DMS153 (cell line): ENCODE results near the gene EPB41L4B.
A peak's percentile ranks its signal among the peaks of the same experiment; 100 is the strongest.
"Not testable (repeated sequence)": the region's sequence is repeated elsewhere in the genome, so short reads cannot be mapped to it uniquely, and the experiment has no call there.

ENCODE experiments used
- DNase-seq: peaks from one replicate; lab custom pipeline; 2025; lab: John Stamatoyannopoulos, UW

EPB41L4B gene

GRCh38 chr9:109320742-109321448 lies at the start of gene EPB41L4B:
Gene EPB41L4B, minus strand, starts transcription at chr9:109321059. Its CDS starts 613 bp downstream, at chr9:109320446.
- DNase-seq = peak; percentile 92

- DNase-seq = no peak
Observed at GRCh38 chr9:109369285-109369684, 48.4 kb upstream of the EPB41L4B start.

- DNase-seq = no peak
Observed at GRCh38 chr9:109360771-109361170, 39.9 kb upstream of the EPB41L4B start.

GRCh38 chr9:109358968-109359603 lies 38.2 kb upstream of the EPB41L4B start:
- not testable (repeated sequence) for DNase-seq

DNA sequence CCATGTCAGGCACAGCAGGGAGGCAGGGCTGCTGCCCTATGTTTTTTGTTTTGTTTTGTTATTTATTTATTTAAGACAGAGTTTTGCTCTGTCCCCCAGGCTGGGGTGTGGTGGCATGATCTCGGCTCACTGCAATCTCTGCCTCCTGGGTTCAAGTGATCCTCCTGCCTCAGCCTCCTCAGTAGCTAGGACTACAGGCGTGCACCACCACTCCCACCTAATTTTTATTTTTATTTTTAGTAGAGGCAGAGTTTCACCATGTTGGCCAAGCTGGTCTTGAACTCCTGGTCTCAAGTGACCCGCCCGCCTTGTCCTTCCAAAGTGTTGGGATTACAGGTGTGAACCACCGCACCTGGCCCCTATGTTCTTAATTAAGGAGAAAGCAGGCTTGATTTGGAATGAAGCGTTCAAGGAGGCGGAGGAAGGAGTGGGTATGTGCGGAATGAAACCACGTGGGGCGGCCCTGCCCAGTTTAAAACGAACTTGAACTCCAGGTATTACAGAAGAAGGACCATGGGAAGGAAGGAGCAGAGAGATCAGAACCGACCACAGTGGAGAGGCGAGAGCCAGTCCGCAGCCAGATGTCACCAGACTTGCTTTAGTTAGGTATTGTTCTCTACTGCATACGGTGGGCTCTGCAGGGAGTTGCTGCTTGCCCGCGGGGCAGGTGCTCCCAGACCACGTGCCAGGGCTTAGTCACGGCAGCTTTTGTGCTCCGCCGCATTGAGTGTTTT lies 34.9 kb upstream of the EPB41L4B start:
- peak; percentile 25 for DNase-seq

DNA sequence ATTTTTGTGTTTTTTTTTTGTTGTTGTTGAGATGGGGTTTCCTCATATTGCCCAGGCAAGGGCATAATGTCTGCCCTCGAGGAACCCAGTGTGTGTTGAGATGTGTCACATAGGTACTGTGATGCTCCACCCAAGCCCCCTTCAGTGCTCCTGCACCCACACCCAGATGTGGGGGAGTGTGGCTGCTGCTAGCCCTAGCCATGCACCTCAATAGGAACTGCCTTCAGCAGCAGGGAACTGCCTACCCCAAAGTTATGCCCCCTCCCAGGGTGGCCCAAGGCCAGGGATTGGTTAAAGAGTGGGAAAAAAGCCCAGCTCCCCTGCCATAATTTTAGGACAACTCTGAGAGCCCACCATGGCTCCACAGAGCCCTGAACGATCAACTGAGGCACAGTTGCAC lies 33.3 kb upstream of the EPB41L4B start:
- DNase-seq = no peak

GRCh38 chr9:109351032-109351431 lies 30.2 kb upstream of the EPB41L4B start:
- no peak for DNase-seq

GRCh38 chr9:109349421-109349846 lies 28.6 kb upstream of the EPB41L4B start:
- peak; percentile 46 for DNase-seq

- no peak for DNase-seq
Observed at GRCh38 chr9:109346904-109347303, 26.0 kb upstream of the EPB41L4B start.

GRCh38 chr9:109344866-109345265 lies 24.0 kb upstream of the EPB41L4B start:
- DNase-seq = no peak

DNA sequence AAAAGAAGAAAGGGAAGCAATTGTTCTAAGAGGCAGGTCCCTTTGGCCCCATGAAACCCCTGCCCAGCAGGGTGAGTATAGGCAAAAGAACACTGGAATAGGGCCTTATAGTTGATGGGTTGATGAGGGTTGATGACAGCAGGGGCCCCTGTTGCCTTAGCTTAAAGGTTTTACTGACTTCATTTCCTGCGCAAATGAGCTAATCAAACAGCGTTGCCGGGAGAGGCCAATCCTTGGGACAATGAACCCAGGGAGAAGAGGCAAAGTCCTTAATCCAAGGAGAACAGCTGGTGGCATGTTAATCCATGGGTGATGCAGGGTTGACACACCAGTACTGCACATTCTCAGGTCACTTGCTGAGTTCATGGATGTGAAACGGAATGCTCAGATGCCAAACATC lies 22.0 kb upstream of the EPB41L4B start:
- peak; percentile 52 for DNase-seq

DNA sequence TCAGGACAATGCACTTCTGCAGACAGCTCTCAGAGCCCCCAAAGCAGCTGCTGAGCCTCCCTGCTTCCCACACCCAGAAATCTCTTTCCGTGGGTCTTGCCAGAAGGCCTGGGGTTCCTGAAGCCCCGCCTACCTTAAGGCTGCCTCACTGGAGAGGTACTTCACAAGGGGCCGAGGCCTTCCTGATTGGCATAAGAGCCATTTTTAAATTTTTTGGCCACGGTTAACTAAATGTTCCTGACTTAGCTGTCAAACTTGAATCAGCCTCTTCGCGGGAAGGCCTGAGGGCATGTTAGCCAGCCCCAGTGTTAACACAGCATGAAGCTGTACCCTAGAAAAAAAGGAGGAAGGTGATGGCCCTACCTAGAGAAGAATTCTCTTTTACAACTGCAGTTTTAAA lies 20.7 kb upstream of the EPB41L4B start:
- DNase-seq = no peak

GRCh38 chr9:109340979-109341378 lies 20.1 kb upstream of the EPB41L4B start:
- not testable (repeated sequence) for DNase-seq

- no peak for DNase-seq
Observed at GRCh38 chr9:109336409-109336808, 15.6 kb upstream of the EPB41L4B start.

GRCh38 chr9:109335929-109336328 lies 15.1 kb upstream of the EPB41L4B start:
- DNase-seq = no peak

DNA sequence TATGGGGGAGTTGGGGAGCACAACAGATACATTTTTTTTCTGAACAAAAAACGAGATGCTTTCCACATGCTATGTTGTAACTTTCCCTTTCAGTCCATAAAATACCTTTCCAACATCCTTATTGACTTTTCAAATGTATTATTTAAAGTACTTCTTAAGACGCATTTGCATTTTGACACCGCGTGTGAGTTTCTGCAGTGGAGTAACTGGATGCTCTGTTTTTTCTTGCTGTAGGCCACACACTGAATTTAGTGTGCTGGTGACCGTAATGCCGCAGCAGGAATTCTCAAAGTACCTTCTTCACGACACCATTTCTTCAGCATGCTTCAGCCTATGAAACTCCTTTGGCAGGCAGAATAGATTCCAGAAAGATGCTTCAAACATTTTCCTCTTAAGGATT lies 14.3 kb upstream of the EPB41L4B start:
- no peak for DNase-seq

- DNase-seq = peak; percentile 75
Observed at GRCh38 chr9:109331353-109331752, 10.5 kb upstream of the EPB41L4B start.

DNA sequence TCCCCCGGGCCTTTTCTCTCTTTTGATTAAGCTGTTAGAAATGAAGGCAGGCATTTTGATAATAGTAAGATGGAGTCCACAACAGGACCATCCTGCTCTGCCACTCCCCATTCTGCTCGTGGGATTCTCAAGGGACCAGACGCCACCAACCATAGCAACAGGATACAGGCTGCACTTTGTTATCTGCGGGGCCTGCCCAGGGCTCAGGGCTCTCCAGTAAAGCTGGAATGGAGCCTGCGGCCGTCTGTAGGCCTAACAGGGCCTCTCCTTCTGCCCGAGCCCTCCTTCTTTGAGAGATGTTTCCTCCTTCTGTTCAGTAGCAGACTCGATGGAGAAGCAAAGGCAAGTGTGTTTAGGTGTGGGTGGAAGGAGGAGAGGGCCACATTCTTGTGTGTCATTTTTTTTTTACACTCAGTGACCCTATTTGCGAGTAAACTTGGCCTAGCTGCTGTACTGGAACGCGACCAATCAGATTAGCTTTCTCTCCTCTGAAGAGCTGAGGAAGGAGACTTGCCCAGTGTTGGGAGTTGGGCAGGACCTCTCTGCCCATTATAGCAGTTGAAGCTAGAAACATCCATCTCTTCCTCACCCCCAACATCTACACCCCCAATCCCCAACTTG lies 8.9 kb upstream of the EPB41L4B start:
- peak; percentile 82 for DNase-seq

- DNase-seq = peak; percentile 90
Observed at GRCh38 chr9:109328978-109329637, 8.2 kb upstream of the EPB41L4B start.

DNA sequence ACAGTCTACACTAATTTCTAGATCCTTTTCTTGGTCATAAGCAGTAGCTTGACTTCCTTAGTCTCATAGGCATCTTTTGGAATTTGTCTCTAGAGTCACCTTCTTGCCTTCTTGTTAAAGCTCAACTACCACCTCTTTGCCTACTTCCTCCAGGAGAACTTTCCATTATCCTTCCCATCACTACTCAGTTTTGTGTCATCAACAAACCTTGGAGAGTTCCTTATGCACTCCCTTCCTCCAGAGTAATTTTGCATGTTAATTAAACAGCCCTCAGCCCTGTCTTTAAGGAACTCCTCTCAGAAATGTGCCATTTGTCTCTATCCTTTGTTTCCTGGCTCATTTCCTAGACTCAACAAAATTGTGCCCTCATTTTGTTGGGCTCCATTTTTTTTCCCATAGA lies 4.2 kb upstream of the EPB41L4B start:
- DNase-seq = no peak

DNA sequence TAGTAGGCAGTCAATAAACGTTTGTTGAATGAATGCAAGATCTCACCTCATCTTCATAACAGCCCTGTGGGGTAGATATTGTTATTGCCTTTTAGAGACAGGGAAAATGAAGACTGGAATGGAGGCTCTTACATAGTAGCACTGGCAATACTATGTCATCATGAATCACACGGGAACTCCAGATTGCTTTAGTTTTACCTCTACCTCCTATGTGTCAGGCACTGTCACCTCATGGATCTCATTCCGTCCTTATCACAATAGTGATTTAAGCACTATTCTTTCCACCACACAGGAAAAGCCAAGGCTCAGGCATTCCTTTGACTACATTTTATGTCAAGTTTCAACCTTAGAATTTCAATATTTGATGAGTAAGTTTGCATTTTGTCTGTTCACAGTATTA lies 2.9 kb upstream of the EPB41L4B start:
- no peak for DNase-seq

DNA sequence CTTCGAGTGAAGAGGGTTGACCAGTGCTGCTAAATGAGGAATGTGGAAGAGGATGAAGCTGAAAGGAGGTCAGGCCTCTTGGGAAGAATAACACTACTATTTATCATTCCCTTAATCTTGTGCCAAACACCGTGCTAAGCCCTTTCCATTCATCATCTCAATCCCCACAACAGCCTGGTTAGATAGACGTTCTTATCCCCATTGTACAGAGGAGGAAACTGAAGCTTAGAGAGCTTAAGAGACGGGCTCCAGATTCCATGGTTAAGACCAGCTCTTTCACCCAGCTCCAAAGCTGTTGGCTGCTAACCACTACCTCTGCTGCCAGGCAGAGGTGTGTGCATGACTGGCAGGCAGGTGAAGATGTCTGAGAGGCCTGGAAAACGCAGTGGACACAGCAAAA lies 868 bp upstream of the EPB41L4B start:
- DNase-seq = no peak
